MM.1S (cell line): ENCODE data around the gene OR10H5.
"Not testable (repeated sequence)": the region's sequence is repeated elsewhere in the genome, so short reads cannot be mapped to it uniquely, and the experiment has no call there.

Experiments used
- EZH2 ChIP-seq: fragments of 300-600 bp; sonication (generic); optimal IDR thresholded peaks from 2 replicates; pipeline ENCODE3; 2017; ENCODE audit warnings: low read depth, mild to moderate bottlenecking, antibody characterized with exemption, low read length, mixed read lengths
- EZH2phosphoT487 ChIP-seq: fragments of 300-600 bp; sonication (generic); IDR thresholded peaks from 2 replicates; pipeline ENCODE4 v1.6.1; 2018; ENCODE audit warnings: antibody characterized with exemption, low read length
- TF ChIP-seq, protein P1 (sequence below): fragments of 300-600 bp; sonication (generic); IDR thresholded peaks from 2 replicates; pipeline ENCODE4 v1.5.1; 2016; ENCODE audit warnings: antibody characterized with exemption, low read length, mixed read lengths

DNA sequence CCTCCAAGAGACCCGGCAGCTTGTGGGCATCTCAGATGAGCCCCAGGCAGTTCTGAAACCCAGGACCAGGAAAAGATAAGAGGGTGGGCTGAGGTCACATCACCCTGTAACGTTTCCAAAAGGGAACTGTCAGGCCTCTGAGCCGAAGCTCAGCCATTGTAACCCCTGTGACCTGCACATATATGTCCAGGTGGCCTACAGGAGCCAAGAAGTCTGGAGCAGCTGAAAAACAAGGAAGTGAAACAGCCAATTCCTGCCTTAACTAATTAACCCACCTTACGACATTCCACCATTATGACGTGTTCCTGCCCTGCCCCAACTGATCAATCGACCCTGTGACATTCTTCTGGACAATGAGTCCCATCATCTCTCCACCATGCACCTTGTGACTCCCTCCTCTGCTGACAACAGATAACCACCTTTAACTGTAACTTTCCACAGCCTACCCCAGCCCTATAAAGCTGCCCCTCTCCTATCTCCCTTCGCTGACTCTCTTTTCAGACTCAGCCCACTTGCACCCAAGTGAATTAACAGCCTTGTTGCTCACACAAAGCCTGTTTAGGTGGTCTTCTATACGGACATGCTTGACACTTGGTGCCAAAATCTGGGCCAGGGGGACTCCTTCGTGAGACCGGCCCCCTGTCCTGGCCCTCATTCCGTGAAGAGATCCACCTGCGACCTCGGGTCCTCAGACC is 41.3 kb downstream of the OR10H5 start:
- TF ChIP-seq, protein P1, sequence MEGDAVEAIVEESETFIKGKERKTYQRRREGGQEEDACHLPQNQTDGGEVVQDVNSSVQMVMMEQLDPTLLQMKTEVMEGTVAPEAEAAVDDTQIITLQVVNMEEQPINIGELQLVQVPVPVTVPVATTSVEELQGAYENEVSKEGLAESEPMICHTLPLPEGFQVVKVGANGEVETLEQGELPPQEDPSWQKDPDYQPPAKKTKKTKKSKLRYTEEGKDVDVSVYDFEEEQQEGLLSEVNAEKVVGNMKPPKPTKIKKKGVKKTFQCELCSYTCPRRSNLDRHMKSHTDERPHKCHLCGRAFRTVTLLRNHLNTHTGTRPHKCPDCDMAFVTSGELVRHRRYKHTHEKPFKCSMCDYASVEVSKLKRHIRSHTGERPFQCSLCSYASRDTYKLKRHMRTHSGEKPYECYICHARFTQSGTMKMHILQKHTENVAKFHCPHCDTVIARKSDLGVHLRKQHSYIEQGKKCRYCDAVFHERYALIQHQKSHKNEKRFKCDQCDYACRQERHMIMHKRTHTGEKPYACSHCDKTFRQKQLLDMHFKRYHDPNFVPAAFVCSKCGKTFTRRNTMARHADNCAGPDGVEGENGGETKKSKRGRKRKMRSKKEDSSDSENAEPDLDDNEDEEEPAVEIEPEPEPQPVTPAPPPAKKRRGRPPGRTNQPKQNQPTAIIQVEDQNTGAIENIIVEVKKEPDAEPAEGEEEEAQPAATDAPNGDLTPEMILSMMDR: not testable (repeated sequence)
- not testable (repeated sequence) for TF ChIP-seq EZH2, EZH2phosphoT487
